Measurements from ENCODE around the gene ZNF236. TPM values are rescaled to one million over a fixed set of nuclear protein-coding genes. Genes with fewer than 3 reads are reported as not detected.

Gene ZNF236
- polyA plus RNA-seq, 3 donors = 1.7 to 6.5 (median 2.4) TPM

DNA sequence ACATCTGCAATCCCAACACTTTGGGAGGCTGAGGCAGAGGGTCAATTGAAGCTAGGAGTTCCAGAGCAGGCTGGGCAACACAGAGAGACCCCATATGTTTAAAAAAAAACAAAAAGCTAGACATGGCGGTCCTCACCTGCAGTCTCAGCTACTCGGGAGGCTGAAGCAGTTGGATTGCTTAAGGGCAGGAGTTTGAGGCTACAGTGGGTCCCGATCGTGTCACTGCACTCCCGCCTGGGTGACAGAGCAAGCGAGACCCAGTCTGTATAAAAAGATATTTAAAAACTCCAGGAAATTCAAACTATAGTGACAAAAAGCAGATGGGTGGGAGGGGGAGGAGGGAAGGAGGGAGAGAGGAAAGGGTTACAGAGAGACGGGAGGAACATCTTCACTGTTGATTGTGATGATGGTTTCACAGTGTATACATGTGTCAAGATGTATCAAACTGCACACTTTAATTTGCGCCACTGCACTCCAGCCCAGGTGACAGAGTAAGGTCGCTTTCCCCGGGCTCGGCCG is 942 bp upstream of the ZNF236 start:
- peak overlapping the region; percentile 91 to 98 (median 95) for H3K27ac Mint-ChIP-seq
- peak overlapping the region; percentile 89 to 93 for H3K27ac ChIP-seq (ENCODE audit: low read depth in 1 of 2, low read length in 2 of 2)
- no peaks in the 10 kb centered on the region for H3K27me3 ChIP-seq (ENCODE audit: control insufficient read depth in 2 of 2, insufficient read depth in 2 of 2, low read length in 2 of 2)
- H3K79me2 ChIP-seq (ENCODE audit: insufficient read depth, low read length) = peaks cover 87% of the 10 kb centered on the region
- intact Hi-C loops (cut with micrococcal nuclease) = loop anchor here in 1 of 2 donors (5.0 kb wide), 1 partner anchor 231 kb away; no protein-coding TSS in a partner anchor
- peaks cover 0 to 4% (median 0%) of the 10 kb centered on the region in 3 donors for H3K27me3 Mint-ChIP-seq (ENCODE audit: low read depth in 3 of 3)
- peak overlapping the region; percentile 85 to 95 (median 88) for H3K4me3 ChIP-seq (replicated peaks in 1 of 3; ENCODE audit: low read depth in 2 of 3, low read length in 3 of 3)
- H3K9me3 ChIP-seq (replicated peaks in 1 of 2; ENCODE audit: control insufficient read depth in 1 of 2, insufficient read depth in 1 of 2, low read length in 2 of 2) = no peaks in the 10 kb centered on the region
- H3K9me3 Mint-ChIP-seq = peaks cover 0 to 3% (median 0%) of the 10 kb centered on the region in 7 donors
- 0% methylated on average over 7 of the region's 12 CpGs for WGBS (ENCODE audit: insufficient coverage)
- peak overlapping the region; percentile 92 for H3K4me2 ChIP-seq (replicated peaks; ENCODE audit: extremely low read depth, low read length, poor library complexity, severe bottlenecking)
- DNase-seq = no peak
- TF ChIP-seq, protein P1, sequence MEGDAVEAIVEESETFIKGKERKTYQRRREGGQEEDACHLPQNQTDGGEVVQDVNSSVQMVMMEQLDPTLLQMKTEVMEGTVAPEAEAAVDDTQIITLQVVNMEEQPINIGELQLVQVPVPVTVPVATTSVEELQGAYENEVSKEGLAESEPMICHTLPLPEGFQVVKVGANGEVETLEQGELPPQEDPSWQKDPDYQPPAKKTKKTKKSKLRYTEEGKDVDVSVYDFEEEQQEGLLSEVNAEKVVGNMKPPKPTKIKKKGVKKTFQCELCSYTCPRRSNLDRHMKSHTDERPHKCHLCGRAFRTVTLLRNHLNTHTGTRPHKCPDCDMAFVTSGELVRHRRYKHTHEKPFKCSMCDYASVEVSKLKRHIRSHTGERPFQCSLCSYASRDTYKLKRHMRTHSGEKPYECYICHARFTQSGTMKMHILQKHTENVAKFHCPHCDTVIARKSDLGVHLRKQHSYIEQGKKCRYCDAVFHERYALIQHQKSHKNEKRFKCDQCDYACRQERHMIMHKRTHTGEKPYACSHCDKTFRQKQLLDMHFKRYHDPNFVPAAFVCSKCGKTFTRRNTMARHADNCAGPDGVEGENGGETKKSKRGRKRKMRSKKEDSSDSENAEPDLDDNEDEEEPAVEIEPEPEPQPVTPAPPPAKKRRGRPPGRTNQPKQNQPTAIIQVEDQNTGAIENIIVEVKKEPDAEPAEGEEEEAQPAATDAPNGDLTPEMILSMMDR (IDR thresholded peaks at IDR 0.05) = no peak
- H3K4me3 Mint-ChIP-seq = peak overlapping the region; percentile 91 to 95
- peaks cover 45% of the 10 kb centered on the region for H3K4me1 Mint-ChIP-seq
- H3K36me3 Mint-ChIP-seq = peaks cover 4 to 13% of the 10 kb centered on the region in 2 donors
- peak overlapping the region; percentile 91 for H3K9ac ChIP-seq (ENCODE audit: insufficient read depth, low read length, poor library complexity, severe bottlenecking)
- H3K36me3 ChIP-seq (replicated peaks in 1 of 2; ENCODE audit: control insufficient read depth in 1 of 2, insufficient read depth in 2 of 2, low read length in 2 of 2) = peaks cover 0 to 4% of the 10 kb centered on the region in 2 donors
- peak overlapping the region; percentile 84 for H2AFZ ChIP-seq (ENCODE audit: insufficient read depth, low read depth, low read length, poor library complexity, severe bottlenecking)
- H3K4me1 ChIP-seq (ENCODE audit: control insufficient read depth in 1 of 2, insufficient read depth in 2 of 2, low read length in 2 of 2) = peaks cover 20 to 32% of the 10 kb centered on the region in 2 donors
- peaks cover 16% of the 10 kb centered on the region for H4K20me1 ChIP-seq (ENCODE audit: insufficient read depth, low read length)

DNA sequence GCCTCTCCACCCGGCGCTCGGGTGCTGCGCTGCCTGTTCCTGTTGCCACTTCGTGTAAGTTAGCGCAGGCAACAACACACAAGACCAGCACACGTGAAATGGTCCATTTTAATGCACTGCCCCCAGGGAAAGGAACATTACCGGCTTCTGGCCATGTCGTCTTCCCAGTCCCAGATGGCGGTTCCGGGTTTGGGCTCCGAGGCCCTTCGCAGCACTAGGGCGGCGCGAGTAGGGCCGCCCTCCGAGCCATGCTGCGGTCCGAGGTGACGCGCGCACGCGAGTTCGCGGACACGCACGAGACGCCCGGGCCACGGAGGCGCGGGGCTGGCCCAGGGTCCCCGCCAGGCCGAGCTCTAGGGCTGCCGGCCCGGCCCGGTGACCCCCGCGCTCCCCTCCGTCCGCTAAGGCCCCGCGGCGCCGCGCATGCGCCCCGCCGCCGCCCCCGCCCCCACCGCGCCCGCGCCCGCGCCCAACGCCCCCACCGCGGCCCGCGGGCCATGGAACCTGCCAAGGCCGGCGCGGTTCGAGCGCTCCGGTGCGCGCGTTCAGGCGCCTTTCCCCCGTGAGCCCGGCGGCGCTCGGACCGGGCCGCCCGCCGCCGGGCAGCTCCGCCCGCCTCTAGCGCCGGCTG is 367 bp upstream of the ZNF236 start:
- H3K9me3 Mint-ChIP-seq = no peaks in the 10 kb centered on the region
- WGBS (ENCODE audit: insufficient coverage) = under 1% methylated on average over 81 of the region's 88 CpGs
- Histone ChIP-seq H3K36me3 (replicated peaks in 1 of 2; ENCODE audit: control insufficient read depth in 1 of 2, insufficient read depth in 2 of 2, low read length in 2 of 2) (no peaks in the 10 kb centered on the region), H3K4me3 (replicated peaks in 1 of 3; ENCODE audit: low read depth in 2 of 3, low read length in 3 of 3) (peak overlapping the region; percentile 85 to 95 (median 88)), H3K79me2 (ENCODE audit: insufficient read depth, low read length) (peaks cover 89% of the 10 kb centered on the region), H4K20me1 (ENCODE audit: insufficient read depth, low read length) (peaks cover 13% of the 10 kb centered on the region), H3K9me3 (replicated peaks in 1 of 2; ENCODE audit: control insufficient read depth in 1 of 2, insufficient read depth in 1 of 2, low read length in 2 of 2) (no peaks in the 10 kb centered on the region), H2AFZ (ENCODE audit: insufficient read depth, low read depth, low read length, poor library complexity, severe bottlenecking) (peak overlapping the region; percentile 84), H3K4me1 (ENCODE audit: control insufficient read depth in 1 of 2, insufficient read depth in 2 of 2, low read length in 2 of 2) (peaks cover 20 to 32% of the 10 kb centered on the region in 2 donors), H3K27ac (ENCODE audit: low read depth in 1 of 2, low read length in 2 of 2) (peak overlapping the region; percentile 89 to 93), H3K4me2 (replicated peaks; ENCODE audit: extremely low read depth, low read length, poor library complexity, severe bottlenecking) (peak overlapping the region; percentile 92), H3K27me3 (ENCODE audit: control insufficient read depth in 2 of 2, insufficient read depth in 2 of 2, low read length in 2 of 2) (no peaks in the 10 kb centered on the region), H3K9ac (ENCODE audit: insufficient read depth, low read length, poor library complexity, severe bottlenecking) (peak overlapping the region; percentile 91)
- intact Hi-C loops (cut with micrococcal nuclease) = loop anchor here in 1 of 2 donors (5.0 kb wide), 1 partner anchor 230 kb away; no protein-coding TSS in a partner anchor
- TF ChIP-seq, protein P1 (IDR thresholded peaks at IDR 0.05) = no peak
- H3K36me3 Mint-ChIP-seq = peaks cover 1 to 9% of the 10 kb centered on the region in 2 donors
- H3K27ac Mint-ChIP-seq = peak overlapping the region; percentile 91 to 98 (median 95)
- peaks cover 0 to 4% (median 0%) of the 10 kb centered on the region in 3 donors for H3K27me3 Mint-ChIP-seq (ENCODE audit: low read depth in 3 of 3)
- peak overlapping the region; percentile 91 to 95 for H3K4me3 Mint-ChIP-seq
- peaks cover 45% of the 10 kb centered on the region for H3K4me1 Mint-ChIP-seq
- peak; percentile 64 to 75 (median 70) for DNase-seq
